Kidney epithelial cell (primary cell): Measurements from ENCODE around the gene PAEP. TPM values are rescaled to one million over a fixed set of nuclear protein-coding genes. Genes with fewer than 3 reads are reported as not detected.

ENCODE experiments used
- DNase-seq: peaks from one replicate; pipeline ENCODE4 v3.0.0-alpha.2; 2010; ENCODE audit warnings: low read depth
- H3K27me3 ChIP-seq: 2 replicates; pipeline ENCODE4 v1.6.0; 2011; ENCODE audit warnings: low read length; ENCODE audit not compliant: control insufficient read depth, insufficient read depth
- H3K36me3 ChIP-seq: 2 replicates; pipeline ENCODE4 v1.5.1; 2011; ENCODE audit warnings: low read length; ENCODE audit not compliant: control insufficient read depth, insufficient read depth
- H3K4me3 ChIP-seq: 2 replicates; pipeline ENCODE4 v1.5.1; 2011; ENCODE audit warnings: low read depth, mild to moderate bottlenecking, control low read depth, low read length
- CTCF ChIP-seq: IDR thresholded peaks from 2 replicates; pipeline ENCODE4 v1.5.1; 2011; ENCODE audit warnings: mild to moderate bottlenecking, moderate library complexity, low read length, control low read depth, inconsistent platforms; ENCODE audit not compliant: insufficient read depth, poor library complexity, severe bottlenecking
- total RNA-seq: library from RNA; depleted of rRNA; stranded (reverse); fragments of >200 nt; gene quantifications from 2 replicates; pipeline ENCODE4 v1.2.3, GENCODE V29; 2015

Gene PAEP
- total RNA-seq, 1 donor from 2014 or later, result not detected

- H3K27me3 ChIP-seq, result no peaks in the 10 kb centered on the region
- H3K36me3 ChIP-seq, result no peaks in the 10 kb centered on the region
- DNase-seq, result no peak
- H3K4me3 ChIP-seq, result no peak overlapping the region
- TF ChIP-seq CTCF, result no peak
These were observed 13.4 kb downstream of the PAEP start for GRCh38 chr9:135574943-135575342.

DNA sequence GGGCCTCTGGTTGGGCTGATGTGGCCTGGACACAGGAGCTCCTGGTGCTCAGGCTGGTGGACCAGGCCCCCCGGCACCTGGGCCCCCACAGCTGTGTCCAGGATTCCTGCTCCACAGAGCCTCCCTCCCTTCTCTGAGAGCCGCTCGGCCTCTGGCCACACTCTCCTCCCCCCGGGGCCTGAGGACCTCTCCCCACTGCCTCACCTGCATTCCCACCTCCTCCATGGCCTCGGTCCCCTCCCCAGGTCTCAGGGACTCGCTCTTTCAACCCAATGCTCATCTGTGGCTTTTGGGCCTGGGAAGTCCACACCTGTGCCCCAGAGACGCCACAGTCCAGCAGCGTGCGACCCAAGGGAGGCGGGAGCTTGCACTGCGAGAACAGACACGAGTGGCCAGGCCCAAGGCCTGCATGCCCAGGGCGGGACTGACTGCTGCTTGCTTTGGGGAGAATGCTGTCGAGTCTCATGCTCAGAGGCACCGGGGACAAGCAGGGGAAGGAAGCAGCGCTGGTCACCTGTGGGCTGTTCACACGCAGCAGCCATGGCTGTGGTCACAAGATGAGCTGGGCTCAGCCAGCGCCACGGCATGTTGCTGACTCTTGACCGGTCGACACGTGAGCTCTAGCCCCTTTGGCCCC, 14.6 kb downstream of the PAEP start:
- no peak overlapping the region for H3K4me3 ChIP-seq
- H3K36me3 ChIP-seq, result no peaks in the 10 kb centered on the region
- no peaks in the 10 kb centered on the region for H3K27me3 ChIP-seq
- no peak for TF ChIP-seq CTCF
- DNase-seq, result no peak

DNA sequence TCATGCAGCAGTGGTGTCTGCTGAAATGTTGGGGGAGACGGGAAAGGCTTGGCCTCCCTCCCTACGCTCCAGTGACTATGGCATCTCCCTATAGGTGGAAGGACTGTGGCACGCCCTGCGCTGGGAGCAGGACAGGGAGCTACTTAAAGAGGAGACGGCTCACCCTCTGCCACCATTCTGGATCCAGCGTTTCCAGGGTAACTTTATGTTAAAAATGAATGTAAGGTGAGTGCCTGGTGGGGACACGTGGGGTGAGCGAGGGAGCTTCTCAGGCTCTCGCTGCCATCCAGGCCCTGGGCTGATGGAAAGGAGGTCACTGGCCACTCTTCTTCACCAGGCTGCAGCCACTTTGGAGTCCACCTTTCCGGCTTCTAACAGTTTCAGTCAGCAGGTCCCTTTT, 15.7 kb downstream of the PAEP start:
- H3K4me3 ChIP-seq, result no peak overlapping the region
- no peaks in the 10 kb centered on the region for H3K27me3 ChIP-seq
- no peak for DNase-seq
- TF ChIP-seq CTCF, result no peak
- no peaks in the 10 kb centered on the region for H3K36me3 ChIP-seq

DNA sequence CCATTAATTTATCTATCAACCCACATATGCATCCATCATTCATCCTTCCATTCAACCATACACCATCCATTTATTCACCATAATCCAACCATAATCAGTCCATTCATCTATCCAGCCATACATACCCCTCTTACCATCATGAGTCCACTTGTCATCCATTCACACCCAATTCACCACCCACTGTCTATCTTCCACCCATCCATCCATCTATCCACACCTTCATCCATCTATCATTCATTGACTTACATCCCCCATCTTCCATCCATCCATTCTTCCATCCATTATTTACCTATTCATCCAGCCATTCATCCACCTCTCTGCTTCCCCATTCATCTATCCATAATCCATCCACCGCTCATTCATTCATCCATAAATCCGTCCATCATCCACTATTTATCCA, 17.8 kb downstream of the PAEP start:
- H3K4me3 ChIP-seq, result no peak overlapping the region
- H3K27me3 ChIP-seq, result no peaks in the 10 kb centered on the region
- H3K36me3 ChIP-seq, result no peaks in the 10 kb centered on the region
- TF ChIP-seq CTCF, result no peak
- DNase-seq, result no peak

DNA sequence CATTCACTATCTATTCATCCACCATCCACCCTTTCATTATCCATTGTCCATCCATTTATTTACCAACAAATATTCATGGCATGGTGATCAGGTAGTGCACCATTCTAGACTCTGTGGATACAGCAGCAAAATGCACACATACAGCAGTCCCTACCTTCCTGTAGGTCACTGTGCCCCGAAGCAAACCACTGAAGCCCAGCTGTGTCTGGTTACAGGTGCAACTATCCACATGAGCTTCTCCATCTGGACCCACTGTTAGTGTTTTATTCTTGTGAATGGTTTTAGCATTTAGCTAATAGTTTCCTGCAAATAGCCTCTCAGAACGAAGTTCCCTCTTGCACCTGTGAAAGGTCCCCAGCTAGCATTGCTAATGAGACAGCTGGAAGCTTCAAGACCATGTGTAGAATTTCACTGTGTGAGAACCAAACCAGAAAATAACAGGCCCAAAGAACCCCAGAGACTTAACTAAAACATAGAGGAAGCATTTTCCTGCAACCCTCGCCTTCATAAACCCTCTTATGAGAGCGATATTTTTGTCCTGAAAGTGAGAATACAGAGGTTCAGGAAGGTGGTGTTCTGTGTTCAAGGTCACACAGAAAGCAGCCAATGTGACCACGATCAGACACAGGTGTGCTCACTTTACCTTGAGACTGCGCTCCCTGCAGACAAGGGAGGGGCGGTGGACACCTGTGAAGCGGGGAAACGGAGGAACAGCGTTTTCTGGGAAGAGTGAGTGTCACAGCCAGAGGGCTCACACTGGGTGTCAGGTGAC, 18.5 kb downstream of the PAEP start:
- no peak for TF ChIP-seq CTCF
- H3K4me3 ChIP-seq, result no peak overlapping the region
- DNase-seq, result no peak
- no peaks in the 10 kb centered on the region for H3K36me3 ChIP-seq
- H3K27me3 ChIP-seq, result no peaks in the 10 kb centered on the region
